ENCODE data around the gene STX4. TPM values are rescaled to one million over a fixed set of nuclear protein-coding genes. Genes with fewer than 3 reads are reported as not detected.
A peak's percentile ranks its signal among the peaks of the same experiment; 100 is the strongest.

Gene STX4
- total RNA-seq, 1 experiment from 2014 or later: 65.2 TPM

- no peak overlapping the region for H3K4me3 ChIP-seq (ENCODE audit: low read depth in 2 of 2, low read length in 2 of 2)
- intact Hi-C loops (cut with micrococcal nuclease; ENCODE audit: unreplicated experiment): no loop called here
- DNase-seq (ENCODE audit: low read depth, low spot score) (no peak), ATAC-seq (no peak)
- POLR2A ChIA-PET: no interaction called here
- no peak for TF ChIP-seq TCF7L2 (IDR thresholded peaks at IDR 0.05; ENCODE audit: low read depth, low read length)
- TF ChIP-seq CTCF (IDR thresholded peaks at IDR 0.05): no peak
- TF ChIP-seq POLR2AphosphoS5 (IDR thresholded peaks at IDR 0.05; ENCODE audit: low read depth, low read length): no peak
- TF ChIP-seq SIN3A (IDR thresholded peaks at IDR 0.05; ENCODE audit: borderline replicate concordance, insufficient read depth, low read depth, low read length): no peak
- TF ChIP-seq REST (IDR thresholded peaks at IDR 0.05; ENCODE audit: insufficient read depth in 1 of 2, low read depth in 2 of 2, low read length in 1 of 2): no peak
- no peaks in the 10 kb centered on the region for H3K4me1 ChIP-seq (ENCODE audit: control insufficient read depth, insufficient read depth, low read length)
- CTCF ChIA-PET: no interaction called here
- H3K27ac ChIP-seq (ENCODE audit: low read length): no peak overlapping the region
- no peaks in the 10 kb centered on the region for H3K36me3 ChIP-seq (ENCODE audit: control insufficient read depth, insufficient read depth, low read length)
- H3K9me3 ChIP-seq (ENCODE audit: control insufficient read depth, insufficient read depth, low read depth, low read length): no peaks in the 10 kb centered on the region
- in situ Hi-C loops (cut with HindIII; ENCODE audit: low pct_unique_long_range_greater_than_20kb, low sequenced_read_pairs): no loop called here
- H3K27me3 ChIP-seq (ENCODE audit: control insufficient read depth, insufficient read depth, low read length): no peaks in the 10 kb centered on the region
- no TSS peak for BruUV-seq (replicated peaks)
Observed at GRCh38 chr16:31023627-31024226, 9.6 kb upstream of the STX4 start.

GRCh38 chr16:31025339-31025738 is 8.0 kb upstream of the STX4 start:
- no peak overlapping the region for H3K27ac ChIP-seq (ENCODE audit: low read length)
- no peak overlapping the region for H3K4me3 ChIP-seq (ENCODE audit: low read depth in 2 of 2, low read length in 2 of 2)
- in situ Hi-C loops (cut with HindIII; ENCODE audit: low pct_unique_long_range_greater_than_20kb, low sequenced_read_pairs) (no loop called here), intact Hi-C loops (cut with micrococcal nuclease; ENCODE audit: unreplicated experiment) (no loop called here)
- ChIA-PET POLR2A (no interaction called here), CTCF (interaction anchor here (0.6 kb wide), 1 partner anchor 219 kb away, joined by 3 read pairs; no protein-coding TSS in a partner anchor)
- DNase-seq (ENCODE audit: low read depth, low spot score) (no peak), ATAC-seq (0 out of 2 replicates have a peak, but pooled peaks have one; percentile 11)
- no peaks in the 10 kb centered on the region for H3K4me1 ChIP-seq (ENCODE audit: control insufficient read depth, insufficient read depth, low read length)
- H3K27me3 ChIP-seq (ENCODE audit: control insufficient read depth, insufficient read depth, low read length): no peaks in the 10 kb centered on the region
- H3K36me3 ChIP-seq (ENCODE audit: control insufficient read depth, insufficient read depth, low read length): no peaks in the 10 kb centered on the region
- BruUV-seq (replicated peaks): no TSS peak
- no peaks in the 10 kb centered on the region for H3K9me3 ChIP-seq (ENCODE audit: control insufficient read depth, insufficient read depth, low read depth, low read length)
- no peak for TF ChIP-seq TCF7L2 (IDR thresholded peaks at IDR 0.05; ENCODE audit: low read depth, low read length)
- no peak for TF ChIP-seq POLR2AphosphoS5 (IDR thresholded peaks at IDR 0.05; ENCODE audit: low read depth, low read length)
- TF ChIP-seq REST (IDR thresholded peaks at IDR 0.05; ENCODE audit: insufficient read depth in 1 of 2, low read depth in 2 of 2, low read length in 1 of 2): no peak
- TF ChIP-seq CTCF (IDR thresholded peaks at IDR 0.05): no peak

Data from Panc1 (cell line).